GM19324 (cell line): ENCODE results near the gene TRAPPC12.
A peak's percentile ranks its signal among the peaks of the same experiment; 100 is the strongest.
"Not testable (repeated sequence)": the region's sequence is repeated elsewhere in the genome, so short reads cannot be mapped to it uniquely, and the experiment has no call there.

Source experiments
- ATAC-seq: cut with Tn5 transposase; IDR thresholded peaks from one replicate; pipeline ENCODE4 v1.9.1; 2021; ENCODE audit warnings: mild to moderate bottlenecking, moderate library complexity; ENCODE audit not compliant: unreplicated experiment, low FRiP score

The TRAPPC12 gene

DNA sequence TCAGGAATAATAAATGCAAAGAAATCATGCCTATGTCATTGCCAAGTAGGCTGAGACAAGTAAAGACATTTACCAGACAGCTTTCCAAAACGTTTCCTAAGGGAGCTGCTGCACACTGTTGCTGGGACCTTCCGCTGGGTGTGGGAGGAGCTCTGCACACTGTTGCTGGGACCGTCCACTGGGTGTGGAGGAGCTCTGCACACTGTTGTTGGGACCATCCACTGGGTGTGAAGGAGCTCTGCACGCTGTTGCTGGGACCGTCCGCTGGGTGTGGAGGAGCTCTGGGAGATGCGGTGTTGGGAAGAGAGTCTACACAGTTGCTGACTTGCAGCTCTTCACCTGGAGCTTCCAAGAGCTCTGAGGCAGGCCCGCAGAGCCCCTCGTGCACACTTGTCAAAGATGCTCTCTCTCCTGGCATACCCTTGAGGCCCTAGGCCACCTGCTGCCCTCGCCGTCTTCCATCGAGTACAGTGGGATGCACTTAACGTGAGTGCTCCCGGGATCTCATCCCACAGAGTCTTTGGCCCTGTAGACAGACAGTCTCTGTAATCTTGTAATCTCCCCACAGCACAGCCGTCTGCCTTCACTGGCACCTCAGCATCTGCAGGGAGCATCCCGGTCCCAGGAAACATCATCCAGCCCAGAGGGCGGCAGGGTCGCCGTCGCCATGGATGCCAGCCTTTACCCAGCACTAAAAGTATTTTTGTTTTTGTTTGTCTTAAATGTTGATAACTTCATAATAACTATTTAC lies 51.4 kb downstream of the TRAPPC12 start:
- no peak for ATAC-seq

- no peak for ATAC-seq
These were observed 52.6 kb downstream of the TRAPPC12 start for GRCh38 chr2:3432067-3432466.

GRCh38 chr2:3432693-3433338 lies 53.3 kb downstream of the TRAPPC12 start:
- no peak for ATAC-seq

DNA sequence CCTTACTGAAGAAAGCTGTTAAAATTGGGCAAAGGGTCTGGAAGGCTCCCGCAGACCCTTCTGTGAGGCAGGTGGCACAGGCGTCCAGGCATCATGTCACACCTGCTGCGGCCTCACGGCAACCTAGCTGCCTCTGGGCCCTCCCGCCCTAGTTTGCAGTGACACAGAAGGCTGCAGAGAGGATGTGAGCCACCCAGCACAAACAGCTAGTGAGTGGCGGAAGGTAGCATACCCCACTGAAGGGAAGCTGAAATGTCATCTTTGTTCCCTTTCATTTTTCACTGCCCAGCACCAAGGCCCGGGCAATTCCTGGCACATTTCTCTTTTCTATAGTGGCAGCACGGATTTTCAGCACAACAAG lies 53.8 kb downstream of the TRAPPC12 start:
- no peak for ATAC-seq

DNA sequence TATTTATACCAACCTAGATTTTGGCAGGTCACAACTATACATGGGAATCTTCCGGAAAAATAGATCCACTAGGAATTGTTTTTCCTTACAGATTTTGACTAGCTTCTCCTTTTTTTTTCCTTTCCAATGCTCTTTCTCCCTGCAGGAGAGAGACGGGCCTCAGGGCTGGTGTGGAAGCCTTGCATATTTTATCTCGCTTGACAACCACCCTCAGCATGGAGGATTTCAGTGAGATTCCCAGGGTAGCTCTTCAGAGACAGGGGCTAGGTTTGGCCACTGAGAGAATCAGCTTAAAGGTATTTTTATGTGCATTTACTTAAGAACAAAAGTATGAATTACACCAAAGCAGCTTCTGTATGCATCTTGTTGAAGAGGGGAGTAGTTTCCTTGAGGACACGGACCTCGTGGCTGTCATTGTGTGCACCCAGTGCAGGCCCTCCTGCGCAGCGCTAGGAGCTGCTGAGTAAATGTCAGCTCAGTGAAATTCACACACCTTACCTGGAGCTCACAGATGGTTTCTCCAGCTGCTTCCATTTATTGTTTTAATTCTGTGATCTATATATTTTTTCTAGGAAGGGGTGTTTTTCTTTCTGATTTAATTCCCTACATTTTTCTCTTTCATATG lies 54.4 kb downstream of the TRAPPC12 start:
- ATAC-seq = no peak

GRCh38 chr2:3434654-3435053 lies 55.2 kb downstream of the TRAPPC12 start:
- ATAC-seq = no peak

DNA sequence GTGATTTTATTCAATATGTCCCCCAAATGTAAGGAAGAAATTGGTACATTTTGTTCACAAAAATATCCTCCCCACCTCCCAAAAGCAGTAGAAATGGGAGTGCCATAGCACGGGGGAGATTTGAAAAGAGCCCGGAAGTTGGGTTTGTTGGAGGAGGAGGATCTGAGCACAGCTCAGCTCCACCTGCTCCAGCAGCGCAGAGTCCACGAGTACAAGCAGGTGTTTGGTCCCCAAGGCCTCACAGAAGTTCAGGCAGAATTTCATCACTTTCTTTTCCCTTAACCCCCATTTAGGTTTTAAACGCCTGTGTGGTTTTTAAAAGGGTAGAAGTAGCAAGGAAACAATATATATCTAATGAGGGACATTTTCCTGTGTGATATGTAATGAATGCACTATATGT lies 56.0 kb downstream of the TRAPPC12 start:
- ATAC-seq = no peak

DNA sequence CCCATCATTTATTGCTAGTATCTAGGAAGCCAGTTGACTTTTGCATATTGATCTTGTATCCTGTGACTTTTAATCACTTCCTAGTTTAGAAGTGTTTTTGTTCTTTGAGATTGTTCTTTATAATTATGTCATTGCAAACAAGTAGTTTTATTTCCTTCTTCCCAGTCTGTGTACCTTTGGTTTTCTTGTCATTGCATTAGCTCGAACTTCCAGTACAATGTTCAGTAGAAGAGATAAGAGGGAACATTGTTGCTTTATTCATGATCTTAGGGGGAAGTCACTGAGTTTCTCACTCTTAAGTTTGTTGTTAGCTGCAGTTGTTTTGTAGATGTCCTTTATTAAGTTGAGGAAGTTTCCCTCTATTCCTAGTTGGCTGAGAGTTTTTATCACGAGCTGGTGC lies 61.0 kb downstream of the TRAPPC12 start:
- ATAC-seq = no peak

DNA sequence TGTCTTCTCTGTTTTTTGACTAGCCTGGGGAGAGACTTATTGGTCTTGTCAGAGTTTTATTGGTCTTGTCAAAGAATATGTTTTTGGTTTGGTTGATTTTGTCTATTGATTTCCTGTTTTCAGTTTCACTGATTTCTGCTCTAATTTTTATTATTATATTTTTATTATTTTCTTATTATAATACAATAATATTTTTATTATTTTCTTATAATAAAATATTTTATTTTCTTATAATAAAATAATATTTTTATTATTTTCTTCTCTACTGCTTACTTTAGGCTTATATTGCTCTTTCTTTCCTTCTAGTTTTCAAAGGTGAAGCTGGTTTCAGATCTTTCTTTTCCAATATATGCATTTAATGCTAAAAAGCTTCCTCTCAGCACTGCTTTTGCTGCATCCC lies 62.0 kb downstream of the TRAPPC12 start:
- no peak for ATAC-seq

DNA sequence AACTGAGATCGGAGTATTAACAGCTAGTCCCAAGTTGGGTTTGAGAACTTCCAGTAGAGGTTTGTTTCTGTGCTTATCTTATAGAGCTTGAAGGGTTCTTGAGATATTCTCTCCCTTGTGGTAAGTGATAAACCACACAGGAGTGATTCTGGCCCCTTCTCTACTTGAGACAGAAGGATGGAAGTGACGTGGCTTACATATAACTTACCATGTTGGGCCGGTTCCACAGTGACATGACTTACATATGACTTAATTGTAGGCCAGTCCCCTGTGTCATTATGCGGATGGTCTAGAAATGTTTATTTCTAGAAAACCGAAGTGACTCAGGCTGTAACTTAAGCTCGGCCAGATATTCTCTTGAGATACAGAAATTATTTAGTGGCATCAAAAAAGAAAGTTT lies 62.7 kb downstream of the TRAPPC12 start:
- ATAC-seq = peak; percentile 64

- no peak for ATAC-seq
These were observed 63.6 kb downstream of the TRAPPC12 start for GRCh38 chr2:3443083-3443482.

- ATAC-seq = no peak
These were observed 64.1 kb downstream of the TRAPPC12 start for GRCh38 chr2:3443506-3444084.

DNA sequence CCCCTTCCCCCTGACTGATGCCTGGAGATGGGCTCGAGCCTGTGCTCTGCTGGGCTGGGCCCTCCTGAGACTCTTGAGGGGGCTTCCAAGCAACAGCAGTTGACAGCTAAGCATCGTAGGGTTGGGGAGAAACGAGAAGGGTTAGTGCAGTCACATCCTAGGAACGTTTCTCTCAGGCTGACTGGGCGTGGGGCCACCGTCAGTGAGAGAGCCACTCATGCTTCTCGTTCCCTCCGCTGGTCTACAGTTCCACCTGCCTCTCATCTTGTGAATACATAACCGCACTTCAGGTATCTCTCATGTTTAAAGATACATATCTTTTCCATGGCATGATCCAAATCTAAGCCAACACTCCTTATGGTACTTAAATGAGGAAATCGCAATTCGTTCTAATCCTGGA lies 66.4 kb downstream of the TRAPPC12 start:
- no peak for ATAC-seq

DNA sequence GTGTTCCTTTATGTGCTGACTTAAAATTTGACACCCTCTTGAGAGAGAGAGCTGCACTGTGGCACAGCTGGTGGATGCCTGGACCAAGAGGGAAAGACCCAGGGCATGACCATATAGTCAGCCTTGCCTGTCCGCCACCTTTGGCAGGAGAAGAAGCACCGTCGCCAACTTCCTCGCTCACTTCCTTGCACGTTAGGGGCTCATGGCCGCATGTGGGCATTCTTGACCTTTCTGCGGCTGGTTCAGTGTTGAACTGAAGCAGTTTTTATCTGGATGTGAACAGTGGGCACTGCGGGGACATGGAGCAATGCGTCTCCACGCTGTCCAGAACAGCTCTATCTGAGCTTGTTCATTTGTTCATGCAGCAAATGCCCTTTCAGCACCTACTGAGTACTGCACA lies 66.9 kb downstream of the TRAPPC12 start:
- ATAC-seq = no peak

DNA sequence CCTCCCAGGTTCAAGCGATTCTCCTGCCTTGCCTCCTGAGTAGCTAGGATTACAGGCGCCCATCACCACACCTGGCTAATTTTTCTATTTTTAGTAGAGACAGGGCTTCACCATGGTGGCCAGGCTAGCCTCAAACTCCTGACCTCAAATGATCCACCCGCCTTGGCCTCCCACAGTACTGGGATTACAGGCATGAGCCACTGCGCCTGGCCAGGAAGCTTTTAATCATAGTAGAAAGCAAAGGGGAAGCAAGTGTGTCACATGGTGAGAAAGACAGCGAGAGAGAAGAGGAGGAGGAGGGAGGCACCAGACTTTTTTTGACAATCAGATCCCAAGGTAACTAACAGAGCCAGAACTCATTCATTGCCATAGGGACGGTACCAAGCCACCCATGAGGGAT lies 67.7 kb downstream of the TRAPPC12 start:
- not testable (repeated sequence) for ATAC-seq

GRCh38 chr2:3447789-3448317 lies 68.4 kb downstream of the TRAPPC12 start:
- ATAC-seq = no peak

DNA sequence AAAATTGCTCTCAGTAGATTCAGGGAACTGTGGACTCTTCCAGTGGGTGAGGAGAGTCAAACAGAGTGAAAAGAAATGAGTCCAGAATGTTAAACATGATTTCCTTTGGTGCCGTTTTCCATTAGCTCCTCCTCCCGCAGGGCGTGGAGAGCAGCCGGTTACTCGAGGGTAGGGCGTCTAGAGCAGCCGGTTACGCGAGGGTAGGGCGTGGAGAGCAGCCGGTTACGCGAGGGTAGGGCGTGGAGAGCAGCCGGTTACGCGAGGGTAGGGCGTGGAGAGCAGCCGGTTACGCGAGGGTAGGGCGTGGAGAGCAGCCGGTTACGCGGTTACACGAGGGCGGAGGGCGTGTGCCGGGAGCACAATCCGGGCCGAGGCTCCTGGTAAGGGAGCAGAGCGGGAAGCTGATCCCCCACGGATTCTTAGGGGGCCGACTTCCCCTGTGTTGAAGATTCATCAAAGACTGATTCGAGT lies 69.0 kb downstream of the TRAPPC12 start:
- not testable (repeated sequence) for ATAC-seq

- ATAC-seq = no peak
These were observed 69.6 kb downstream of the TRAPPC12 start for GRCh38 chr2:3449086-3449485.

GRCh38 chr2:3449936-3450335 lies 70.4 kb downstream of the TRAPPC12 start:
- ATAC-seq = no peak

- ATAC-seq = no peak
These were observed 71.0 kb downstream of the TRAPPC12 start for GRCh38 chr2:3450385-3451010.

DNA sequence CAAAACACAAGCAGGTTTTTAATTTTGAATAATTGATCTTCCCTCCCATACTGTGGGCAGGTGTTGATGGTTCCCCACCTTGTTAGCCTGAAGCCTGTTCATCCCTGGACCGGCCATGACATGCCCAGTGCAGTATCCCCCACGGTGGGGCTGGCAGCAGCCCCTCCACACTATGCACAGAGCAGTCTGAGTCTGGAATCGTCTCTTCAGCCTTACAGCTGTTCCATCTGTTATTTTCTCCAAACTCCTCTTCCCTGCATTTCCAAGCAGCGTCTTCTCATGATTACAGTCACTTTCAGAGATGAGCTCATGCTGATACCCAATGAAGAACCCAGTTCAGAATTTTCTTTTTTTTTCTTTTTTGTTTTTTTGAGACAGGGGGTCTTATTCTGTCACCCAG lies 71.7 kb downstream of the TRAPPC12 start:
- no peak for ATAC-seq
